Endothelial cell of umbilical vein (primary cell): ENCODE results near the gene ITSN1. TPM values are rescaled to one million over a fixed set of nuclear protein-coding genes. Genes with fewer than 3 reads are reported as not detected.

Source experiments
- BruUV-seq: library from RNA; stranded (reverse); fragments of 400-500 nt; replicated peaks from 2 replicates; lab custom pipeline; 2021; lab: Mats Ljungman, UMichigan
- CTCF ChIA-PET: fragments of 300-600, 350-600 bp; sonication (Branson Sonifier 250); formaldehyde crosslinking; loops from one replicate; lab custom pipeline; 2021; ENCODE audit warnings: antibody characterized with exemption, inconsistent platforms; lab: Charles Lee
- POLR2A ChIA-PET: fragments of 300-600, 350-600 bp; sonication (Branson Sonifier 250); formaldehyde crosslinking; loops from one replicate; lab custom pipeline; 2021; ENCODE audit warnings: antibody characterized with exemption, inconsistent platforms; lab: Charles Lee
- DNase-seq: peaks from one replicate; pipeline ENCODE4 v3.0.0-alpha.2; 2011; ENCODE audit warnings: low read depth, low spot score
- FAIRE-seq: peaks from 2 replicates; lab custom pipeline; 2011; peaks lifted over from hg19 to GRCh38; lab: Jason Lieb, UNC
- H2AFZ ChIP-seq: 2 replicates; pipeline ENCODE4 v1.6.0; 2012; ENCODE audit warnings: low read depth, low read length, control low read depth, inconsistent platforms
- H3K27ac ChIP-seq: 2 replicates; pipeline ENCODE4 v1.5.1; 2011; ENCODE audit warnings: low read depth, mild to moderate bottlenecking, control low read depth, low read length, moderate library complexity; ENCODE audit not compliant: insufficient read depth
- H3K27me3 ChIP-seq, 2 experiments: 2 replicates each; pipeline versions ENCODE4 v1.6.0 to v1.6.1; 2011; ENCODE audit warnings: low read length in 2 of 2, mixed read lengths in 1 of 2; ENCODE audit not compliant: control insufficient read depth in 2 of 2, insufficient read depth in 2 of 2
- H3K36me3 ChIP-seq, 2 experiments: 2 replicates in 1 of 2; 3 replicates in 1 of 2; pipeline ENCODE4 v1.5.1; 2011; ENCODE audit warnings: low read length in 2 of 2, mild to moderate bottlenecking in 1 of 2, moderate library complexity in 1 of 2; ENCODE audit not compliant: control insufficient read depth in 2 of 2, insufficient read depth in 2 of 2; ENCODE audit errors: extremely low read depth in 1 of 2
- H3K4me1 ChIP-seq: 3 replicates; pipeline ENCODE4 v1.5.1; 2011; ENCODE audit warnings: mild to moderate bottlenecking, low read length; ENCODE audit not compliant: control insufficient read depth, insufficient read depth; ENCODE audit errors: extremely low read depth
- H3K4me2 ChIP-seq: 2 replicates; pipeline ENCODE4 v1.6.1; 2011; ENCODE audit warnings: low read length, control low read depth, mixed read lengths; ENCODE audit not compliant: insufficient read depth
- H3K4me3 ChIP-seq, 3 experiments: fragments of 200-600 bp in 1 of 3; sonication (generic), shearing (Covaris generic) in 1 of 3; replicated peaks in 1 of 3; 2 replicates each; pipeline ENCODE4 v1.5.1; 2011 to 2016; ENCODE audit warnings: control low read depth in 3 of 3, low read length in 3 of 3, mild to moderate bottlenecking in 2 of 3, inconsistent platforms in 1 of 3, low read depth in 1 of 3, moderate library complexity in 1 of 3; ENCODE audit not compliant: insufficient read depth in 1 of 3
- H3K79me2 ChIP-seq: 2 replicates; pipeline ENCODE4 v1.6.0; 2012; ENCODE audit warnings: low read length, inconsistent platforms; ENCODE audit not compliant: control insufficient read depth, insufficient read depth
- H3K9ac ChIP-seq: replicated peaks from 2 replicates; pipeline ENCODE3; 2011; ENCODE audit warnings: low read length, control low read depth; ENCODE audit not compliant: insufficient read depth; ENCODE audit errors: extremely low read depth
- H3K9me1 ChIP-seq: replicated peaks from 3 replicates; pipeline ENCODE4 v1.6.0; 2011; ENCODE audit warnings: mild to moderate bottlenecking, low read length; ENCODE audit not compliant: control insufficient read depth, insufficient read depth; ENCODE audit errors: extremely low read depth
- H3K9me3 ChIP-seq: replicated peaks from 2 replicates; pipeline ENCODE4 v1.5.1; 2012; ENCODE audit warnings: low read length, inconsistent platforms; ENCODE audit not compliant: control insufficient read depth, insufficient read depth
- H4K20me1 ChIP-seq: replicated peaks from 2 replicates; pipeline ENCODE3; 2011; ENCODE audit warnings: mild to moderate bottlenecking, low read length; ENCODE audit not compliant: control insufficient read depth, insufficient read depth; ENCODE audit errors: extremely low read depth
- EZH2 ChIP-seq: IDR thresholded peaks from 2 replicates; pipeline ENCODE4 v1.6.1; 2012; ENCODE audit warnings: borderline replicate concordance, low read depth, mild to moderate bottlenecking, moderate library complexity, low read length, inconsistent platforms; ENCODE audit not compliant: severe bottlenecking
- FOS ChIP-seq: IDR thresholded peaks from 2 replicates; pipeline ENCODE4 v1.6.1; 2011; ENCODE audit warnings: mild to moderate bottlenecking, low read length, moderate library complexity, borderline replicate concordance; ENCODE audit not compliant: insufficient read depth
- GATA2 ChIP-seq: IDR thresholded peaks from 2 replicates; pipeline ENCODE4 v1.7.0; 2011; ENCODE audit warnings: low read depth, mild to moderate bottlenecking, moderate library complexity, mixed read lengths, low read length; ENCODE audit not compliant: insufficient read length, insufficient read depth
- JUN ChIP-seq: IDR thresholded peaks from 2 replicates; pipeline ENCODE4 v1.6.1; 2011; ENCODE audit warnings: borderline replicate concordance, low read depth; ENCODE audit not compliant: insufficient read length, insufficient read depth
- MYC ChIP-seq: IDR thresholded peaks from one replicate; pipeline ENCODE4 v1.6.1; 2011; ENCODE audit warnings: mild to moderate bottlenecking, low read depth, low read length
- POLR2A ChIP-seq: IDR thresholded peaks from 2 replicates; pipeline ENCODE4 v1.6.1; 2012; ENCODE audit warnings: low read depth, mild to moderate bottlenecking, control low read depth, low read length
- POLR2AphosphoS5 ChIP-seq: IDR thresholded peaks from 2 replicates; pipeline ENCODE4 v1.6.1; 2012; ENCODE audit warnings: low read depth, mild to moderate bottlenecking, control low read depth, low read length, moderate library complexity; ENCODE audit not compliant: insufficient read depth
- dilution Hi-C: fragments of 300-500 bp; cut with MboI; formaldehyde crosslinking; loops from one replicate; pipeline ENCODE4 v1.15.0; 2019; ENCODE audit warnings: low sequenced_read_pairs; ENCODE audit not compliant: extremely low pct_ligation_motif_present
- intact Hi-C: fragments of 100-400 bp; cut with micrococcal nuclease; formaldehyde crosslinking; loops from one replicate; pipeline ENCODE4 v1.10.0; 2022
- polyA plus RNA-seq, 4 experiments: library from polyadenylated mRNA; depleted of rRNA in 3 of 4; stranded (reverse) in 3 of 4; unstranded in 1 of 4; fragments of >200 nt; gene quantifications; 2 replicates each; pipeline versions ENCODE4 v1.2.1 to v1.2.3, GENCODE V29; 2011 to 2012; ENCODE audit warnings: missing spikeins in 1 of 4
- total RNA-seq: library from RNA; stranded (reverse); gene quantifications from 2 replicates; pipeline ENCODE4 v1.2.3, GENCODE V29; 2021
- TF ChIP-seq, protein P1 (sequence below), 2 donors: IDR thresholded peaks; 1 replicate in 1 of 2; 2 replicates in 1 of 2; pipeline ENCODE4 v1.5.1; 2011; ENCODE audit warnings: low read length in 2 of 2, mild to moderate bottlenecking in 2 of 2, moderate library complexity in 2 of 2, control low read depth in 1 of 2, inconsistent platforms in 1 of 2, low read depth in 1 of 2; ENCODE audit not compliant: insufficient read depth in 1 of 2; ENCODE audit errors: extremely low read depth in 1 of 2
- TF ChIP-seq, protein P2 (sequence below): IDR thresholded peaks from 2 replicates; pipeline ENCODE4 v1.6.1; 2011; ENCODE audit not compliant: insufficient read depth, insufficient read length

The ITSN1 gene
- total and polyA plus RNA-seq, 2 donors (not counting 3 experiments of a cell fraction or from before 2014, with no cell fraction given): 72.2 to 86.8 TPM

- H3K27ac ChIP-seq: no peak overlapping the region
These were observed 169.1 kb downstream of the ITSN1 start for GRCh38 chr21:33811167-33812010.

More at GRCh38 chr21:33811167-33812010, 169.1 kb downstream of the ITSN1 start:
- Histone ChIP-seq H3K9me1 (no peaks in the 10 kb centered on the region), H3K9me3 (no peaks in the 10 kb centered on the region), H4K20me1 (no peaks in the 10 kb centered on the region), H3K36me3 (peaks cover 15% of the 10 kb centered on the region in 2 experiments), H3K79me2 (no peaks in the 10 kb centered on the region), H3K4me1 (peaks cover 12% of the 10 kb centered on the region), H2AFZ (no peak overlapping the region), H3K4me3 (no peak overlapping the region), H3K4me2 (no peak overlapping the region), H3K9ac (no peak overlapping the region), H3K27me3 (no peaks in the 10 kb centered on the region)
- ChIA-PET POLR2A (no interaction called here), CTCF (interaction anchor here (1.0 to 1.5 kb wide), 2 partner anchors 9 to 10 kb away, joined by 4 to 10 read pairs; no protein-coding TSS in a partner anchor)
- dilution Hi-C loops (no loop called here), intact Hi-C loops (loop anchor here (5.0 kb wide), 1 partner anchor 169 kb away; the partner anchor contains the start of genes CRYZL1 and ITSN1)
- peak; percentile 4 for FAIRE-seq
- DNase-seq: peak; percentile 40
- no TSS peak for BruUV-seq
- no peak for TF ChIP-seq FOS
- no peak for TF ChIP-seq POLR2A
- TF ChIP-seq GATA2: no peak
- TF ChIP-seq, protein P1, sequence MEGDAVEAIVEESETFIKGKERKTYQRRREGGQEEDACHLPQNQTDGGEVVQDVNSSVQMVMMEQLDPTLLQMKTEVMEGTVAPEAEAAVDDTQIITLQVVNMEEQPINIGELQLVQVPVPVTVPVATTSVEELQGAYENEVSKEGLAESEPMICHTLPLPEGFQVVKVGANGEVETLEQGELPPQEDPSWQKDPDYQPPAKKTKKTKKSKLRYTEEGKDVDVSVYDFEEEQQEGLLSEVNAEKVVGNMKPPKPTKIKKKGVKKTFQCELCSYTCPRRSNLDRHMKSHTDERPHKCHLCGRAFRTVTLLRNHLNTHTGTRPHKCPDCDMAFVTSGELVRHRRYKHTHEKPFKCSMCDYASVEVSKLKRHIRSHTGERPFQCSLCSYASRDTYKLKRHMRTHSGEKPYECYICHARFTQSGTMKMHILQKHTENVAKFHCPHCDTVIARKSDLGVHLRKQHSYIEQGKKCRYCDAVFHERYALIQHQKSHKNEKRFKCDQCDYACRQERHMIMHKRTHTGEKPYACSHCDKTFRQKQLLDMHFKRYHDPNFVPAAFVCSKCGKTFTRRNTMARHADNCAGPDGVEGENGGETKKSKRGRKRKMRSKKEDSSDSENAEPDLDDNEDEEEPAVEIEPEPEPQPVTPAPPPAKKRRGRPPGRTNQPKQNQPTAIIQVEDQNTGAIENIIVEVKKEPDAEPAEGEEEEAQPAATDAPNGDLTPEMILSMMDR (IDR thresholded peaks at IDR 0.05; ENCODE audit: extremely low read depth in 1 of 2, insufficient read depth in 1 of 2, low read depth in 1 of 2, low read length in 2 of 2): no peak
- TF ChIP-seq, protein P2, sequence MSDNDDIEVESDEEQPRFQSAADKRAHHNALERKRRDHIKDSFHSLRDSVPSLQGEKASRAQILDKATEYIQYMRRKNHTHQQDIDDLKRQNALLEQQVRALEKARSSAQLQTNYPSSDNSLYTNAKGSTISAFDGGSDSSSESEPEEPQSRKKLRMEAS: no peak
- TF ChIP-seq POLR2AphosphoS5: no peak
- TF ChIP-seq MYC: no peak
- no peak for TF ChIP-seq JUN
- no peak for TF ChIP-seq EZH2
